ENCODE data around the gene RNPEP.
"Not testable (repeated sequence)": the region's sequence is repeated elsewhere in the genome, so short reads cannot be mapped to it uniquely, and the experiment has no call there.

The RNPEP gene

DNA sequence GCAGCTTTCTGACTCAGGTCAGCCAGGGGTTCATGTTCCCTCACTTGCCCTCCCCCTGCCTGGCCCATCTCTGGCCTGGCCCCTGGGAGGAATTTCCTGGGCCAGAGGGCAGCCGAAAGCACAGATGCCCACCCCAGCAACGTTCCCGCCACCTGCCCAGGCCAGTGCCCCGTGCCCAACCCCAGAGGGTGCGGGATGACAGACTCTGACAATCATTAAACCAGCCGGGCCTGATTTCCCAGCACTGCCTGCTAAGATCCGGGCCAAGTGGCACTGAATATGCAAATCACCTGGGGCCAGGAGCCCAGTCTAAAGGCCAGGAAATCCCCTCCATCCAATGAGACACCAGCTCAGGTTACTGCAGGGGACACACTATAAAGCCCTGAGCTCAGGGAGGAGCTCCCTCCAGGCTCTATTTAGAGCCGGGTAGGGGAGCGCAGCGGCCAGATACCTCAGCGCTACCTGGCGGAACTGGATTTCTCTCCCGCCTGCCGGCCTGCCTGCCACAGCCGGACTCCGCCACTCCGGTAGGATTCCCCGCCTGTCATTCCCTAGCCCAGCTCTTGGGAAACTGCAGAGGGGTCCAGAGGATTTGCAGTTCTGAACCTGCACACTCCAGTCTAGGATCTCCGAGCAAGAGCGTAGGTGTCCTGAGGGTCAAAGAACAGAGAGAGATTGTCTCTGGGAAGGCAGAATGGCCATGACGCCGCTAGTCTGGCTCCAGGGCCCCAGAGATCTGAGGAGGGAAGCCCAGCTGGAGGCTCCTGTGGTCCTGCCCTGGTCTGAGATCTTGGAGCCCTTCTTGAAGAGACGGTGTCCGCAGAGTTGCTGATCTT, 27.9 kb downstream of the RNPEP start, which contains the start of gene ELF3:
Gene ELF3, plus strand, starts transcription at position 408 of the 836 bp plus-strand sequence. CDS start 550 bp downstream, outside the sequence.
- no peak for DNase-seq (ENCODE audit: low read depth, low spot score)

DNA sequence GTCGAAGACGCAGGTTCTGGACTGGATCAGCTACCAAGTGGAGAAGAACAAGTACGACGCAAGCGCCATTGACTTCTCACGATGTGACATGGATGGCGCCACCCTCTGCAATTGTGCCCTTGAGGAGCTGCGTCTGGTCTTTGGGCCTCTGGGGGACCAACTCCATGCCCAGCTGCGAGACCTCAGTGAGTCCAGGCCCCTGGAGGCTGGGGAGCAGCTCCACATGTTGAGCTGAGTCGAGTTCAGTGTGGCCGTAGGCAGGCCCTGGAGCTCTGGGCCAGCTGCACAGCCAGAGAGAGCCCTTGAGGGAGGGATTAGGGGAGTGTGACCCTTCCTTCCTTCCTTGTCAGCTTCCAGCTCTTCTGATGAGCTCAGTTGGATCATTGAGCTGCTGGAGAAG, 29.5 kb downstream of the RNPEP start:
- no peak for DNase-seq (ENCODE audit: low read depth, low spot score)

DNA sequence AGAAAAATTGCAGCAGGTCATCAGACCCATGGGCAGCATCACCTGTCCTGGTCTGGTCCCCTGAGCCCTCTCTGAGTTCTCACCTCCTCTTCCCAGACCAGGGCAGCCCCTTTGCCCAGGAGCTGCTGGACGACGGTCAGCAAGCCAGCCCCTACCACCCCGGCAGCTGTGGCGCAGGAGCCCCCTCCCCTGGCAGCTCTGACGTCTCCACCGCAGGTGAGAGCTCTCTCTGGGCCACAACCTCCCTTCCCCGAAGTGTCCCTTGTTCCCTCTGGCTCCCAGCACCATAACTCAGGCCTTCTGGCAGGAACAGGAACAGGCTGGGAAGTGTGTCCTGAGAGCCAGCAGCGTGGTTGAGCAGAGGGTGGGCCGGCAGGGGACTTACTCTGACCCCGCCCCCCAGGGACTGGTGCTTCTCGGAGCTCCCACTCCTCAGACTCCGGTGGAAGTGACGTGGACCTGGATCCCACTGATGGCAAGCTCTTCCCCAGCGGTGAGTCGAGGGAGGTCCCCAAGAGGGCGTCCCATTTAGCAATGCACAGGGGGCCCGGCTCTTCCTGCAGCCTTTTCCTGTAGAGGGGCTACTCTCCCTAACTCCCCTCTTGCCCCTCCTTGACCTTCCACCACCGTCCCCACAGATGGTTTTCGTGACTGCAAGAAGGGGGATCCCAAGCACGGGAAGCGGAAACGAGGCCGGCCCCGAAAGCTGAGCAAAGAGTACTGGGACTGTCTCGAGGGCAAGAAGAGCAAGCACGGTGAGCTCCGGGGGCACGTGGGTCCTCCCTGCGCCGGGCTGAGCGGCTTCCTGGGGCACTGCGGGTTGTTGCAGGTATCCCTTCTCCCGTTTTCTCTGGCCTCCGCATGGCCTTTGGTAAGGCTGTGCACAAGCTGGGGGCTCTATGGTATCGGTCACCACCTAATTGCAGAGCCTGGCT, 30.4 kb downstream of the RNPEP start:
- no peak for DNase-seq (ENCODE audit: low read depth, low spot score)

DNA sequence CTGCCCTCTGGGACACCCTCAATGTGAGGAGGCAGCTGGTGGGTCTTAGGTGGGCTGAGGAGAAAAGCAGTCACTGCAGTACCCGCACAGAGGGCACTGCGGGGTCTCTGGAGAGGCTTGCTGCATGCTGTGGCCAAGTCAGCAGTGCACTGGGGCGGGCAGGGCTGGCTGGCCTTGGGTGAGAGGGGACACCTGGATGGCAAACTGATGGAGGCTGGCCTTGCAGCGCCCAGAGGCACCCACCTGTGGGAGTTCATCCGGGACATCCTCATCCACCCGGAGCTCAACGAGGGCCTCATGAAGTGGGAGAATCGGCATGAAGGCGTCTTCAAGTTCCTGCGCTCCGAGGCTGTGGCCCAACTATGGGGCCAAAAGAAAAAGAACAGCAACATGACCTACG, 31.2 kb downstream of the RNPEP start:
- DNase-seq (ENCODE audit: low read depth, low spot score) = no peak

DNA sequence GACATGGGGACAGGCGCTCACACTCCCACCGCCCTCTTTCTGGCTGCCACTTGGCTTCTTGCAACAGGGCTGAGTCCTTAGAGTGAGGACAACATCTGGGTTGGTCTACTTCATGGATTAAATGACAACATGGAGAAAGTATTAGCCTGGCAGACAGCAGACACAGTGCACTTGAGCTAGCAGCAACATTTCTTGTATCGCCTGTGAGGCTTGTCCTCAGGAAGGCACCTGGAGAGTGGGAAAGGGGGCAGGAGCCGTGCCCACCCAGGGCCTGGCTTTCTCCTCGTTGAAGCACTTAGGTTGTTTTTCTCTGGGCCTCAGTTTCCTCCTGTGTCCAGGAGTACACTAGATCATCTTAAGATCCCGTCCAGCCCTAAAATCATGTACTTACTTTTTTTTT, 31.6 kb downstream of the RNPEP start:
- no peak for DNase-seq (ENCODE audit: low read depth, low spot score)

DNA sequence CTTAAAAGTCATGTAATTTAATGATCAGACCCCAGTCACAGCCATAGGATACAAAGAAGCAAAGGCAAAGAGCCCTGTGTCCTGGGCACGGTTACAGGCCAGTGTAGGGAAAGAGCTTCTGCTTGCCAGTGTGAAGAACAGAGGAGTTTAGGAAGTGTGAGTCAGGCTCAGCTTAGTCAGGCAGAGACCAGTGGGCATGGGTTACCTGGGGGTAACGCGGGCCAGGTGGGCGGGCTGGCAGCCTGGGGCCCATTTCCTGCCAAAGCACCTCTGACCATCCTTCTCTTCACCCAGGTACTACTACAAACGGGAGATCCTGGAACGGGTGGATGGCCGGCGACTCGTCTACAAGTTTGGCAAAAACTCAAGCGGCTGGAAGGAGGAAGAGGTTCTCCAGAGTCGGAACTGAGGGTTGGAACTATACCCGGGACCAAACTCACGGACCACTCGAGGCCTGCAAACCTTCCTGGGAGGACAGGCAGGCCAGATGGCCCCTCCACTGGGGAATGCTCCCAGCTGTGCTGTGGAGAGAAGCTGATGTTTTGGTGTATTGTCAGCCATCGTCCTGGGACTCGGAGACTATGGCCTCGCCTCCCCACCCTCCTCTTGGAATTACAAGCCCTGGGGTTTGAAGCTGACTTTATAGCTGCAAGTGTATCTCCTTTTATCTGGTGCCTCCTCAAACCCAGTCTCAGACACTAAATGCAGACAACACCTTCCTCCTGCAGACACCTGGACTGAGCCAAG, 32.6 kb downstream of the RNPEP start:
- DNase-seq (ENCODE audit: low read depth, low spot score) = no peak

DNA sequence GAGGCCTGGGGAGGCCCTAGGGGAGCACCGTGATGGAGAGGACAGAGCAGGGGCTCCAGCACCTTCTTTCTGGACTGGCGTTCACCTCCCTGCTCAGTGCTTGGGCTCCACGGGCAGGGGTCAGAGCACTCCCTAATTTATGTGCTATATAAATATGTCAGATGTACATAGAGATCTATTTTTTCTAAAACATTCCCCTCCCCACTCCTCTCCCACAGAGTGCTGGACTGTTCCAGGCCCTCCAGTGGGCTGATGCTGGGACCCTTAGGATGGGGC, 33.2 kb downstream of the RNPEP start:
- DNase-seq (ENCODE audit: low read depth, low spot score) = no peak

DNA sequence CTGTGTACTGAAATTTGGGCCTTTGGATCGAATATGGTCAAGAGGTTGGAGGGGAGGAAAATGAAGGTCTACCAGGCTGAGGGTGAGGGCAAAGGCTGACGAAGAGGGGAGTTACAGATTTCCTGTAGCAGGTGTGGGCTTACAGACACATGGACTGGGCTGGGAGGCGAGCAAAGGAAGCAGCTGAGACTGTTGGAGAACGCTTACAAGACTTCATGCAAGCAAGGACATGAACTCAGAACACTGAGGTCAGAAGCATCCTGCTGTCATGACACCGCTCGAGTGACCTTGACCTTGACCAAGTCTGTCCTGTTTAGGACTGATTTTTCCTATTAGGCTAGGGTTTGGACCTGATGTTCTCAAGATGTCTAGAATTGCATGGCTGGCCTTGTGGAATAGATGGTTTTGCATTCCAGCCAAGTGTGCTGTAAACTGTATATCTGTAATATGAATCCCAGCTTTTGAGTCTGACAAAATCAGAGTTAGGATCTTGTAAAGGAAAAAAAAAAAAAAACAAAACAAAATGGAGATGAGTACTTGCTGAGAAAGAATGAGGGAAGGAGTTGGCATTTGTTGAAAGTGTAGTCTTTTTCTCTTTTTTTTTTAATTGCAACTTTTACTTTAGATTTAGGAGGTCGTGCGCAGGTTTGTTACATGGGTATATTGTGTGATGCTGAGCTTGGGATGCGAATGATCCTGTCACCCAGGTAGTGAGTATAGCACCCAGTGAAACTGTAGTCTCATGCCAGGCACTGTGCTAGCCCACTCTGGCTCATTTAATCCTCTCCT, 33.8 kb downstream of the RNPEP start:
- DNase-seq (ENCODE audit: low read depth, low spot score) = no peak

DNA sequence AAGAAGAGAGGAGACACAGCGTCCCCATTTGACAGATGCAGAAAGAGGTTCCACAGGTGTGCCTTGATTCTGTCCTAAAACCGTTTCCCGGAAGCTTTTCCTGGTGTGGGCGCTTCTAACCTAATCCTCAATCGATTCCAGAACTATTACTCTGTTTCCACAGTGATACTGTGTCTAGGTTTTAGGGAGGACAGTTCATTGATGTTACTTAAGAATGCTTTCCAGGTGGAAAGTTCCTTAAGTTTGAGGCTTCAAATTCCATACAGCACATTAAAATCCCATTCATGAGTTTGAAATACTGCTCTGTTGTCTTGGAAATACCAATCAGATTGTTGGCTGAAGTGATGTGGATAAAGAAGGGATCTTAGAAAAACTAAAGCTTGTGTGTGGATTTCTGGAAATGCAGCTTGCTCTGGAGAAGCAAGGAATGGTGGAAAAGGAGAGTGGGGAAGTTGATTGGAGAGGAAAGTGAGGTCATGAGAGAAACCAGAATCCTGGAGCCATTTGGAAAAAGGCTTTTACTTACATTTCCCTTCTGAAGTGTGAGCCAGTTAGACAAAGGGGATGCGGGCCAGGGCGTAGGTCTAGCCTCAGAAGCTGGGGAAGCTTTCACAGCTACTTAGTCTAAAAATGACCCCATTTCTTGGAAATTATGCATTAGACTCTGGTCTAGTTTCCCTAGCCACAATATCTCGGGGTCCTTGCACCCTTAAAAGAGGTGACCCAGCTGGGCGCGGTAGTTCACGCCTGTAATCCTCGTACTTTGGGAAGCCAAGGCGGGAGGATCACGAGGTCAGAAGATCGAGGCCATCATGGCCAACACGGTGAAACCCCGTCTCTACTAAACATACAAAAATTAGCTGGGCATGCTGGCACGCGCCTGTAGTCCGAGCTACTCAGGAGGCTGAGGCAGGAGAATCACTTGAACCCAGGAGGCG, 34.6 kb downstream of the RNPEP start:
- no peak for DNase-seq (ENCODE audit: low read depth, low spot score)

DNA sequence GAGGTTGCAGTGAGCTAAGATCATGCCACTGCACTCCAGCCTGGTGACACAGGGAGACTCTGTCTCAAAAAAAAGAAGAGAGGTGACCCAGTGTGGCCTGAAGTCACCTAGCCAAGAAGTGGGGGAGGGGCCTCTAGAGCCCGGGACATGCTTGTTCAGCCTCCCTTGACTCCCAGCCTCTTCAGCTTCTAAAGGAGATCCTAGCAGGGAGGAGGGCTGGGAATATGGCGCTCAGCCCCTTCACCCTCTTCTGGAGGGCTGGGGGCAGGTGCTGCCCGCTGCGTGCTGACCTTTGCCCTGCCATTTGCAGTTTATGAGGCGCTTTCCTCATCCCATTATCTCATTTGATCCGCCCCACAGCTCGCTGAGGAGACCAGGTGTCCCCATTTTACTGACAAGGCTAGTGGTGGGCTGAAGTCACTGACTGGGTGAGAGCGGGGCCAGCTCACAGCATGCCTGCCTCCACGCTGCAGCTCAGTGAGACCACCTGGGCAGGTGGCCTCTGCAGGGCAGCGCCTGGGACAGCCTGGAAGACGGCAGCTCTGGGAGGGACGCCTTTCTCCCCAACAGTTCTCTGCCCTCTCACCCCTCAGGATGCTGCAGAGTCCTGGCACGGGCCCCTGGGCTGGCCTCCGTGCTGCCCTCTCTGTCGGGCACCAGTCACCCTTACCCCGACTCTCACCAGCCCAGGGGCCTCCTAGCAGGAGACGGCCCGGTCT, 35.5 kb downstream of the RNPEP start:
- no peak for DNase-seq (ENCODE audit: low read depth, low spot score)

DNA sequence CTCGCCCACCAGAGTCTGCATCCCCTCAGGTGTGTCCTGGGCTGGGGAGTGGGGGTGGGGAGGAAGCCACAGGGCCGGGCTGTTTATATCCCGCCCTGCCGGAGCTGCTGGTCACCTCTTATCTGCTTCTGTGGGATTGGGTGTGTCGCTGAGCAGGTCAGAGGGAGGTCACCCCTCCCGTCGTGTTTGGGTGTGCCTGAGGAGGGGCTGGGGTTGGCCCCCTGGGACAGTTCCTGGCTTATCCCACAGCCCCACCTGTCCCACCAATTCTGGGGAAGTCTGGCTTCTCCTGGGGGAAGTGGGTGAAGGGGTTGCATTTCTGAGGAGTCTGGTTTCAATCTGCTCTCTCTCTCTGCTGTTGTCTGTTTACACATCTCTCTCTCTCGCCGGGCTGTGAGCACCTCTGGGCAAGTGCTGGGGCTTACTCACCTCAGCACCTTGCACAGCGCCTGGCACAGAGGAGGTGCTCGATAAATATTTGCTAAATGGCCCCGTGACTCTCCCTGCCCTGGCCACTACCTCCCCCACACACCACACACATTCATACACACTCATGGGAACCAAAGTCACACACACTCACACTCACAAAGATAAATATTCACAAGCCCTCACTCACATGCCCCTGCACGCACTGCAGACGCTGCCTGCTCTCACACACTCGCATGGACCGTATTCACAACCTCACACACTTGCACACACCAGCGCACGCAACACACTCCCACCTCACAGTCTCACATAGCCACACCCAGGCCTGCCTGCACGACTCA, 36.2 kb downstream of the RNPEP start:
- DNase-seq (ENCODE audit: low read depth, low spot score) = no peak

DNA sequence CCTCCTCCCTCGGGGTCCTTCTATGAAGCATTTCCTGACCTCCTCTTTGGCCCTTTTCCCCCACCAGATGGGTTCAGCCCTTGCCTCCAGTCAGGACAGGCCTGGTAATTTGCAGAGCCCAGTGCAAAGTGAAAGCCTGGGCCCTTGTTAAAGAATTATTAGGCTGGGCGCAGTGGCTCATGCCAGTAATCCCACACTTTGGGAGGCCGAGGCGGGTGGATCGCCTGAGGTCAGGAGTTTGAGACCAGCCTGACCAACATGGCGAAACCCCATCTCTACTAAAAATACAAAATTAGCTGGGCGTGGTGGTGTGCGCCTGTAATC, 36.7 kb downstream of the RNPEP start:
- not testable (repeated sequence) for DNase-seq (ENCODE audit: low read depth, low spot score)

DNA sequence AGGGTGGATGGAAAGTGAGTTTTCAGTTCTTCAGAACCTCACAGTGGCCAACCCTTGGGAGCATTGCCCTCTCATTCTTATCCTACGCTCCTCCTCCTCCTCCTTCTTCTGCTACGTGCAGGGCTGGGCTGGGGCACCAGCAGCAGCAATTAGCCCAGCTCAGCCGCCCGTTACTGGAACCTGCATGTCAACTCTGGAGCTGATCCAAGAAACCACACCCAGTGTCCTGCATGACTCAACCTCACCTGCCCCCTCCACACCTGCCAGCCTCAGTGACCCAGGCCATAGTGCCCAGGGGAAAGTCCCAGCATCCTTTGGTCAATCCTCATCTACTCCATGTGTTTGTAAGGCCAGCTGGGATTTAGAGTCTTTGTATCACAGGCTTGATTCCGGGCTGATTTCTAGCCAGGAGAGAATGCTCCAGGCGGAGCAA, 40.6 kb downstream of the RNPEP start:
- no peak for DNase-seq (ENCODE audit: low read depth, low spot score)

DNA sequence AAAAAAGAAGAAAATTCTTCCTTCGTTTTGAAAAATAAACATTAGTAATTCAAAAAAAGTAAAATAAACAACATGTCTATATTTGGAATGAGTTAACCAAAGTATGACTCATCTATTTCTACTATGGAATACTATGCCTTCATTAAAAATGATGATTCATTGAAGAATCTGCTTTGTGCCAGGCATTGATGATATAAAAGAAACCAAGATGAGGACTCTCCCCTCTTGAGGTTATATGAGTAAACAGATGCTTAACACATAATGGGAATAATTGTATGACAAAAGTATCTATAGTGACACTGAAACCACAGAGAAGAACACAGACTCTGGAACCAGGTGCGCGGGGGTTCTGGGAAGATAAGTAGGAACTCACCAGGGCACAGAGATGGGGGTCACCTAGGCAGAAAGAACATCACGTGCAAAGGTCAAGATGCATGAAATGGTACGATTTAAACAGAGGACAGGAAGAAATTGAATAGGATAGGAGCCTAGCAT, 46.8 kb downstream of the RNPEP start:
- DNase-seq (ENCODE audit: low read depth, low spot score) = peak; percentile 12

DNA sequence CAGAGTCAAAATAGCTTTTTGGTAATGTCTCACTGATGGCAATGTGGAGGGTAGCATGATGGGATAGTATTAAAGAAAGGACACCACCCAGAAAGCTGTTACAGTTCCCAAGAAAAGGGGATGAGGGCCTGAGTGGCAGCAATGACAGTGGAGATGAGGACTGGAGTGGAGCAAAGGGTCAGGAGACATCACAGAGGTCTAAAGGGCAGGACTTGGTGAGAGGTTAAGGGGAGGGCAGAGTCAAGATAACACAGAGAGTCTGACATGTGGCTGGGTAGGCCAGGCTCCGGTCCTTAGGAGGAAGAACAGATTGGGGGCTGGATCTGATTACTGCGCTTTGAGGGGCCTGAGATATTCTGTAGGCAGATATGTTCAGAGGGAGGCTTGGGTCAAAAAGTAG, 47.3 kb downstream of the RNPEP start:
- DNase-seq (ENCODE audit: low read depth, low spot score) = no peak

DNA sequence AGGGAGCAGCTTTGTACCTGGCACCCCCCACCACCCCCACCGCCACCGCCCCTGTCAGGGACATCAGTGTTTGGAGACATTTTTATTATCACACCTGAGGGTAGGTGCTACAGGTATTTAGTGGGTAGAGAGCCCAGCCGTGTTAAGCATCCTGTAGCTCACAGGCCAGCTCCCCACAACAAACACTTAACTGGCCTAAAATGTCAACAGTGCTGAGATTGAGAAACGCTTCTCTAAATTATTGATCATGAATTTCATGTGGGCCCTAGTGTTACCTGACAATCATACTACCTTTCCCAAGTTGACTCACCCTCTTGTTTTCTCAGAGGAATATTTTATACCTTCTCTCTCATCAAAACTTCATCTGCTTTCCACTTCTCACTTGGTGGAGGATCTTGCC, 49.3 kb downstream of the RNPEP start:
- no peak for DNase-seq (ENCODE audit: low read depth, low spot score)

DNA sequence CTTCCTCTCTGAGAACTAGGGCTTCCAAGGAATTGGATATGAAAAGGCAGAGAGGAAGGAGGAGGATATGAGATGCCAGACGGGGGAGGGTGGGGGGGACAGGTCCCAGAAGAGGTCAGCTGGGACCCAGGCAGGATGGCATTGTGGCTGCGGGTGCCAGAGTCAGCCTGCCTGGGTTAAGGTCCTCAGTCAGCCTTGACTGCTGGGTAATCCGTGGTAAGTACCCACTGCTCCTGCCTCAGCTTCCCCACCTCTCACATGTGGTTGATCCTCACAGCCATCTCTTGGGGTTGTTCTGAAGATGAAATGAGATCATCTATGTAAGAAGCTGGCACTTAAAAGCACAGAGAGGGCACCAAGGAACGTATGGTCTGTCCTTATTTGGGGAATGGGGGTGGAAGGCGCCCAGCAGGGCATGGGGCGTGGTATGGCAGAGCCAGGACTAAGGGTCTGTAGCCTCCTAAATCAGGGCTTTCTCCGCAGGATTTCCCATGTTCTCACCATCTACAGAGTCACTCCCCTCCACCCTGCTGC, 51.8 kb downstream of the RNPEP start:
- DNase-seq (ENCODE audit: low read depth, low spot score) = no peak

DNA sequence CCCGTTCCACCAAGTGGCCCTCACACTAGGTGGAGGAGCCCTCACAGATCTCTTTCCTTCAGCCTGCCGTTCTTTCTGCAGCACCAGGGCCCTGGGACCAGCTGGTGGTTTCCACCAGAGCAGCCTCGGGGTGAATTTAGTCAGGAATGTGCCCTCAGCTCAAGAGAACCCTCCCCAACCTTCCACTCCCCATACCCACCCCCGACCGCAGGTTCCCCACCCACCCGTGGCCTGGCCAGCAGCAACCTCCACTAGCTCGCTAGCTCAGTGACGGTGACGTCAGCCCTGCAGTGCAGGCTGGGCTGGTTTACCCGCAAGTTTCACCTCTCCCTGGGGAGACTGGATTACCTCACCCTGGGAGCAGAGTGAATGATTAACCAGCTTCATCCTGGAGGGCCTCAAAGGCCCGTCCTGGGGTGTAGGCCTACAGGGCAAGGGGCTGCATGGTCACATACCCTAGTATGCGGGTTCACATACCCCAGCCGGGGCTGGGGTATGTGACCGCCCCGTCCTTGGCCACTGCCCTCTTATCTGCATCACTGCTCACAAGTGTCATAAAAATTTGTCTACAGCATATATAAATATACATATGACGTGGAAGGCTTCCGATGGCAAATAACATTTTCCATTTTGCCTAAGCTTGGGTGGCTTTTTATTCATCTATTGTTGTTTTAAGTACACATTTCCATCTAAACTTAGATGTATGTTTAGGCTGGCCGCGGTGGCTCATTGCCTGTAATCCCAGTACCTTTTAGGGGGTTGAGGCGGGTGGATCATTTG, 52.4 kb downstream of the RNPEP start:
- DNase-seq (ENCODE audit: low read depth, low spot score) = peak; percentile 91

All from smooth muscle cell of the brain vasculature (primary cell).